Breast epithelium (tissue), 4 donors: ENCODE measurements around the gene EPHA1. TPM values are rescaled to one million over a fixed set of nuclear protein-coding genes. Genes with fewer than 3 reads are reported as not detected.
"Not testable (repeated sequence)": the region's sequence is repeated elsewhere in the genome, so short reads cannot be mapped to it uniquely, and the experiment has no call there.

Source experiments
- DNase-seq, 2 donors: peaks; one replicate each; pipeline ENCODE4 v3.0.0-alpha.2; 2019; ENCODE audit warnings: low spot score in 2 of 2
- H3K27ac ChIP-seq, 2 donors: fragments of 200-600 bp; sonication (generic) in 1 of 2; one replicate each; pipeline ENCODE4 v1.5.1; 2016 to 2019; ENCODE audit warnings: mild to moderate bottlenecking in 1 of 2
- H3K27me3 ChIP-seq, 2 donors: fragments of 200-600 bp; sonication (generic) in 1 of 2; one replicate each; pipeline versions ENCODE4 v1.5.1 to v1.6.0; 2017 to 2019; ENCODE audit warnings: control low read depth in 1 of 2, mild to moderate bottlenecking in 1 of 2
- H3K36me3 ChIP-seq: fragments of 200-600 bp; one replicate; pipeline ENCODE4 v1.5.1; 2019
- H3K4me1 ChIP-seq, 2 donors: fragments of 200-600 bp; sonication (generic); one replicate each; pipeline ENCODE4 v1.5.1; 2016 to 2019; ENCODE audit warnings: control low read depth in 1 of 2
- H3K4me3 ChIP-seq, 3 donors: fragments of 200-600 bp; sonication (generic); 1 replicate in 2 of 3; 2 replicates in 1 of 3; pipeline ENCODE4 v1.5.1; 2016 to 2019; ENCODE audit warnings: mild to moderate bottlenecking in 3 of 3, moderate library complexity in 2 of 3
- H3K9me3 ChIP-seq, 2 donors: fragments of 200-600 bp; sonication (generic) in 1 of 2; one replicate each; pipeline ENCODE4 v1.5.1; 2016 to 2019; ENCODE audit warnings: control low read depth in 1 of 2
- POLR2A ChIP-seq: fragments of 450-650 bp; IDR thresholded peaks from one replicate; pipeline ENCODE4 v1.6.1; 2016; ENCODE audit warnings: antibody characterized with exemption, mild to moderate bottlenecking, moderate library complexity
- POLR2AphosphoS5 ChIP-seq, 3 donors: sonication (generic); formaldehyde crosslinking; IDR thresholded peaks; one replicate each; pipeline ENCODE4 v1.6.1; 2017; ENCODE audit warnings: antibody characterized with exemption in 3 of 3
- intact Hi-C: fragments of 100-400 bp; cut with DNase I; formaldehyde crosslinking; loops from one replicate; pipeline ENCODE4 v1.15.1; 2023; ENCODE audit warnings: low total_unique reads
- total RNA-seq, 3 donors: library from RNA; depleted of rRNA; stranded (reverse); fragments of >200 nt; gene quantifications; one replicate each; pipeline ENCODE4 v1.1.0, GENCODE V29; 2016
- TF ChIP-seq, protein P1 (sequence below), 3 donors: fragments of 450-650 bp; IDR thresholded peaks; one replicate each; pipeline ENCODE4 v1.5.1; 2016 to 2017; ENCODE audit warnings: antibody characterized with exemption in 3 of 3, mild to moderate bottlenecking in 3 of 3, moderate library complexity in 3 of 3

The EPHA1 gene
- total RNA-seq, 3 donors from 2014 or later = 11.8 to 15.4 TPM; not detected in 1

DNA sequence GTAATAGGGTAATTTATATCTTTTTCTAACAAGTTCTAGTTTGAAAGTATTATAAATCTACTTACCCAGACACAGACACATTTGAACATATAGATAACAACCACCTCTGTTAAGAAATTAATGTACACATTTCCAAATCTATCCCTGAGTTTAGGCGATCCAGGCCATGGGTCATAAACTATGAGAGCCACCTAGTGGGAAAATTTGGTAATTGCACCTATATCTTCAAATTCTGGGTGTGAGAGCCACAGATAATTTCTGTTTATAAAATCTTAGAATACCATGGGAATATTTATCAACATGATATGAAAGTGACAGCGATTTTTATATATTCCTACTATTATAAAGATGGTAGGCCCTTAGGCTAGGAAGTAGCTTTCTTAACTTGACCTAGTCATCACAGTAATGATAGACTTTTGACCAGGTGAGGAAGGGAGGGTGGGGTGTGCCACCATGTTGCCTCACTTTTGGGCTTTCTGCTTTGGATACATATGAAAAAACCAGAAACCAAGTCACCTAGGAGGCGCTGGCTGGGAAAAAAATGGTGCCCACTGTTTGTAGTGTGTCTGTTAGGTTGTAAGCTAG is 8.0 kb upstream of the EPHA1 start:
- intact Hi-C loops = no loop called here
- H3K27me3 ChIP-seq = no peaks in the 10 kb centered on the region

DNA sequence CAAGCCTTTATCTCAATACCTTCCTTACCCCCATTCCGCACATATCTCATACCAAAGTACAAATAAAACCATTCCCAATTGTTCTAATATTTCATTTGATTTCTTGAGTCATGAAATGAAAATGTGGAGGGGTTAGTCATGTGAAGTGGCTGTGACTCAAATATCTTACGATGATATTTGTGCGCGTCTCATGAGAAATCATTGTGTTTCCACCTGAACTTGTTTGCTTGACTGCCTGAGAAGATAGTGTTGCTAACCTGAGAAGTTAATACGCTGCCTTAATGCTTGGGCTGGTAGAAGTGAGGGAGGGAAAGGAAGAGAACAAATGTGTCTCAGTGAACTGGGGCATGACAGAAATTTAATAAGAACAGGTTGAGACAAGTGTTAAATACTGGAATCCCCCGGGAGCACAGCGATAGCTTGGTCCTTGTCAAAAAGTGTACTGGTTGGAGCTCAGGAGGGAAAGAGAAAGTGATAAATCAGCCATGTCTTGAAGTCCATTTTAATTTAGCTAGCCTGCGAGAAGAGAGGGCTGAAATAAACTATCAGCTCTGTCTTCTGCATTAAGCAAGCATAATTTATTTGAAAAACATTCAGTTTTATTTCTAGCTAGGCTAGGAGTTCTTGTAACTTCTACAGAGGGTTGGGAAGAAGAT is 7.2 kb upstream of the EPHA1 start:
- Histone ChIP-seq H3K27me3 (no peaks in the 10 kb centered on the region), H3K27ac (peak overlapping the region; percentile 50 to 57), H3K4me3 (peak overlapping the region in 2 of 3 donors; percentile 4 to 36), H3K9me3 (no peaks in the 10 kb centered on the region), H3K4me1 (no peaks in the 10 kb centered on the region), H3K36me3 (no peaks in the 10 kb centered on the region)
- intact Hi-C loops = no loop called here
- no peak for DNase-seq
- no peak for TF ChIP-seq POLR2AphosphoS5 (IDR thresholded peaks at IDR 0.05)
- TF ChIP-seq POLR2A = no peak
- TF ChIP-seq, protein P1, sequence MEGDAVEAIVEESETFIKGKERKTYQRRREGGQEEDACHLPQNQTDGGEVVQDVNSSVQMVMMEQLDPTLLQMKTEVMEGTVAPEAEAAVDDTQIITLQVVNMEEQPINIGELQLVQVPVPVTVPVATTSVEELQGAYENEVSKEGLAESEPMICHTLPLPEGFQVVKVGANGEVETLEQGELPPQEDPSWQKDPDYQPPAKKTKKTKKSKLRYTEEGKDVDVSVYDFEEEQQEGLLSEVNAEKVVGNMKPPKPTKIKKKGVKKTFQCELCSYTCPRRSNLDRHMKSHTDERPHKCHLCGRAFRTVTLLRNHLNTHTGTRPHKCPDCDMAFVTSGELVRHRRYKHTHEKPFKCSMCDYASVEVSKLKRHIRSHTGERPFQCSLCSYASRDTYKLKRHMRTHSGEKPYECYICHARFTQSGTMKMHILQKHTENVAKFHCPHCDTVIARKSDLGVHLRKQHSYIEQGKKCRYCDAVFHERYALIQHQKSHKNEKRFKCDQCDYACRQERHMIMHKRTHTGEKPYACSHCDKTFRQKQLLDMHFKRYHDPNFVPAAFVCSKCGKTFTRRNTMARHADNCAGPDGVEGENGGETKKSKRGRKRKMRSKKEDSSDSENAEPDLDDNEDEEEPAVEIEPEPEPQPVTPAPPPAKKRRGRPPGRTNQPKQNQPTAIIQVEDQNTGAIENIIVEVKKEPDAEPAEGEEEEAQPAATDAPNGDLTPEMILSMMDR (IDR thresholded peaks at IDR 0.05) = no peak

More for the DNA sequence above, 8.0 kb upstream of the EPHA1 start:
- Histone ChIP-seq H3K4me3 (peak overlapping the region in 2 of 3 donors; percentile 4 to 36), H3K36me3 (no peaks in the 10 kb centered on the region), H3K9me3 (no peaks in the 10 kb centered on the region), H3K27ac (peak overlapping the region; percentile 50 to 57), H3K4me1 (no peaks in the 10 kb centered on the region)
- DNase-seq = no peak
- no peak for TF ChIP-seq POLR2AphosphoS5 (IDR thresholded peaks at IDR 0.05)
- TF ChIP-seq, protein P1 (IDR thresholded peaks at IDR 0.05) = peak; percentile 72 to 88 (median 85)

DNA sequence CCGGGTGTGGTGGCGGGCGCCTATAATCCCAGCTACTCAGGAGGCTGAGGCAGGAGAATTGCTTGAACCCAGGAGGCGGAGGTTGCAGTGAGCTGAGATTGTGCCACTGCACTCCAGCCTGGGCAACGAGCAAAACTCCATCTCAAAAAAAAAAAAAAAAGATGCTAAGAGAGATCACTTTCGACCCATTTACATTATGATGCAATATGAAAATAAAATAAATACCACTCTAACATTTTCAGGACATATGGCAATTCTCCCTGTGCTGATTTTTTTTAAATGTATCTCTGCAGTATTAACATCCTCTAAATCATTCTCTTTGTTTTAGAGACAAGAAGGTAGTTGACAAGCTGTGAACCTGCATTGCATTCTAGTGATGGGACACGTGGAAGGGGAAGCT is 6.6 kb upstream of the EPHA1 start:
- H3K4me1 ChIP-seq, H3K4me3 ChIP-seq, H3K36me3 ChIP-seq, H3K27me3 ChIP-seq, H3K9me3 ChIP-seq, intact Hi-C loops, DNase-seq: not testable (repeated sequence)
- H3K27ac ChIP-seq = peak overlapping the region; percentile 21 to 57

DNA sequence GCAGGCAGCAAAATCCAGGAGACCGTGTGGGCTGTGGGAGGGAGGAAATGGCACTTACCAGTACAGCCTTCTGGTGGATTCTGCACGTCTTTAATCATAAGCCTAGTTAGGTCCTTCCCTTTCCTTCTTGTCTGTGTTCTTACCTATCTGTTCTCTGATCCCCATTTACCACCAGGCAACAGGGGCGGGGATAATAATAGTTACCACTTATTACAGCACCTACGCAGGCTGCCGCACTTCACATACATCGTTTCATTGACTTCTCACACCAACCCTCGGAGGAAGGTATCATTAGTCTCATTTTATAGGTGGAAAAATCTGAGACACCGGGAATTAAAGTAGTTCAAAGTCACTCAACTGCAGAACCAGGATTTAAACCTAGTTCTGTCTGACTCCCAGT is 4.5 kb upstream of the EPHA1 start:
- TF ChIP-seq POLR2A (no peak), POLR2AphosphoS5 (IDR thresholded peaks at IDR 0.05) (no peak)
- TF ChIP-seq, protein P1 (IDR thresholded peaks at IDR 0.05) = no peak
- Histone ChIP-seq H3K27me3 (no peaks in the 10 kb centered on the region), H3K9me3 (no peaks in the 10 kb centered on the region), H3K36me3 (no peaks in the 10 kb centered on the region), H3K27ac (no peak overlapping the region), H3K4me3 (no peak overlapping the region), H3K4me1 (no peaks in the 10 kb centered on the region)
- no peak for DNase-seq
- intact Hi-C loops = loop anchor here (5.0 kb wide), 1 partner anchor 416 kb away; no protein-coding TSS in a partner anchor

DNA sequence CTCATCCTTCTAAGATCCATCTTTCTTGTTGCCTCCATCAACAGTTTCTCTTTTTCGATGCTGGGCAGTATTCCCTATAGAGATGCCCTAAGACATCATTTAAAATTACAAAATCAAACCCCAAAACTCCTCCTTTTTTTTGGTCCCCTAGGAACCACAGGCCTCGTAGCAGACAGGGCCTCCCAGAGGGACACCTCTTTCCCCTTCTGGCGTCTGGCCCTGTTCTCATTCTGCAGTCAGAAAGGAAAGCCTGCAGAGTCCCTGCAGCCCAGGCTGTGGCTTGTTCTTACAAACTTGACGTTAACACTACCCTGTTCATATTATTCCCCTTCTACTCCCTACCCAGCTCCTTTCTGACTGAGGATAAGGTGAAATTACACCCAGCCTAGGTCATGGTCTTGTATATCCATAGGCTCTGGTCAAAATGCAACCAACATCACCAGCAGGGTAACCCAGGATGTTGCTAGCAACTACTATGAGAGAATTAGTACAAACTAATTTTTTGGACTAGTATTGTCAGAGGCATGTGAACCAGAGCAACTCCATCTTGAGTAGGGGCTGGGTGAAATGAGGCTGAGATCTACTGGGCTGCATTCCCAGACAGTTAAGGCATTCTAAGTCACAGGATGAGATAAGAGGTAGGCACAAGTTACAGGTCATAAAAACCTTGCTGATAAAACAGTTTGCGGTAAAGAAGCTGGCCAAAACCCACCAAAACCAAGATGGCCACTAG is 3.5 kb upstream of the EPHA1 start:
- Histone ChIP-seq H3K9me3 (no peaks in the 10 kb centered on the region), H3K4me1 (peaks cover 0 to 9% of the 10 kb centered on the region in 2 donors), H3K27me3 (no peaks in the 10 kb centered on the region), H3K4me3 (no peak overlapping the region), H3K27ac (no peak overlapping the region), H3K36me3 (no peaks in the 10 kb centered on the region)
- no peak for DNase-seq
- TF ChIP-seq POLR2A (no peak), POLR2AphosphoS5 (IDR thresholded peaks at IDR 0.05) (no peak)
- TF ChIP-seq, protein P1 (IDR thresholded peaks at IDR 0.05) = no peak
- intact Hi-C loops = loop anchor here (5.0 kb wide), 1 partner anchor 415 kb away; no protein-coding TSS in a partner anchor
